Neuronal stem cell (in vitro differentiated cells): ENCODE measurements around the gene TNNI3K.

Experiments used
- DNase-seq: peaks from one replicate; pipeline ENCODE4 v3.0.0-alpha.2; 2013; ENCODE audit warnings: low spot score
- H2AFZ ChIP-seq: one replicate; pipeline ENCODE4 v1.6.1; 2013; ENCODE audit warnings: mild to moderate bottlenecking, low read length, inconsistent platforms
- H2AK5ac ChIP-seq: 2 replicates; pipeline ENCODE4 v1.6.1; 2013; ENCODE audit warnings: low read depth, mild to moderate bottlenecking, inconsistent platforms, low read length, moderate library complexity, mixed read lengths
- H2BK120ac ChIP-seq: 2 replicates; pipeline ENCODE4 v1.6.1; 2013; ENCODE audit warnings: low read depth, mild to moderate bottlenecking, inconsistent platforms, low read length, moderate library complexity, mixed read lengths
- H2BK12ac ChIP-seq: one replicate; pipeline ENCODE4 v1.6.1; 2013; ENCODE audit warnings: low read length, inconsistent platforms
- H2BK15ac ChIP-seq: 2 replicates; pipeline ENCODE4 v1.6.1; 2013; ENCODE audit warnings: mild to moderate bottlenecking, low read length, inconsistent platforms, mixed read lengths
- H2BK5ac ChIP-seq: one replicate; pipeline ENCODE4 v1.6.1; 2013; ENCODE audit warnings: inconsistent platforms, mild to moderate bottlenecking, low read length, moderate library complexity
- H3K14ac ChIP-seq: one replicate; pipeline ENCODE4 v1.6.1; 2013; ENCODE audit warnings: low read length, inconsistent platforms
- H3K18ac ChIP-seq: 2 replicates; pipeline ENCODE4 v1.6.1; 2013; ENCODE audit warnings: low read length, inconsistent platforms
- H3K23ac ChIP-seq: 2 replicates; pipeline ENCODE4 v1.6.1; 2013; ENCODE audit warnings: low read depth, mild to moderate bottlenecking, mixed read lengths, low read length, inconsistent platforms; ENCODE audit not compliant: poor library complexity
- H3K27ac ChIP-seq: replicated peaks from 3 replicates; pipeline ENCODE4 v1.5.1; 2013; ENCODE audit warnings: low read length, inconsistent platforms
- H3K27me3 ChIP-seq, 3 experiments: 2 replicates each; pipeline ENCODE4 v1.6.1; 2013; ENCODE audit warnings: low read length in 3 of 3, mild to moderate bottlenecking in 2 of 3, inconsistent platforms in 1 of 3, low read depth in 1 of 3, mixed read lengths in 1 of 3, moderate library complexity in 1 of 3; ENCODE audit not compliant: control insufficient read depth in 3 of 3, insufficient read depth in 3 of 3
- H3K36me3 ChIP-seq, 2 donors: replicated peaks in 1 of 2; 2 replicates each; pipeline ENCODE4 v1.6.1; 2013; ENCODE audit warnings: low read length in 2 of 2; ENCODE audit not compliant: control insufficient read depth in 2 of 2, insufficient read depth in 2 of 2
- H3K4ac ChIP-seq: 2 replicates; pipeline ENCODE4 v1.6.1; 2013; ENCODE audit warnings: inconsistent platforms, mild to moderate bottlenecking, low read length, moderate library complexity
- H3K4me1 ChIP-seq, 2 donors: 1 replicate in 1 of 2; 2 replicates in 1 of 2; pipeline ENCODE4 v1.6.1; 2013; ENCODE audit warnings: low read length in 2 of 2, low read depth in 1 of 2; ENCODE audit not compliant: control insufficient read depth in 2 of 2, insufficient read depth in 1 of 2
- H3K4me2 ChIP-seq: one replicate; pipeline ENCODE4 v1.6.1; 2013; ENCODE audit warnings: mild to moderate bottlenecking, low read length, inconsistent platforms; ENCODE audit not compliant: insufficient read depth, poor library complexity, severe bottlenecking
- H3K4me3 ChIP-seq, 2 donors: 2 replicates each; pipeline ENCODE4 v1.5.1; 2013; ENCODE audit warnings: low read length in 2 of 2, mild to moderate bottlenecking in 2 of 2, inconsistent platforms in 1 of 2, moderate library complexity in 1 of 2
- H3K79me1 ChIP-seq: one replicate; pipeline ENCODE4 v1.6.1; 2013; ENCODE audit warnings: low read depth, mild to moderate bottlenecking, inconsistent platforms, low read length, moderate library complexity
- H3K9ac ChIP-seq: one replicate; pipeline ENCODE4 v1.6.1; 2013; ENCODE audit warnings: mild to moderate bottlenecking, low read depth, low read length, inconsistent platforms; ENCODE audit not compliant: poor library complexity
- H3K9me3 ChIP-seq, 2 donors: replicated peaks in 1 of 2; 2 replicates each; pipeline versions ENCODE3 to v1.6.1; 2013; ENCODE audit warnings: low read length in 2 of 2, mild to moderate bottlenecking in 2 of 2, inconsistent platforms in 1 of 2, low read depth in 1 of 2, mixed read lengths in 1 of 2, moderate library complexity in 1 of 2; ENCODE audit not compliant: control insufficient read depth in 2 of 2, insufficient read depth in 1 of 2
- H4K8ac ChIP-seq: one replicate; pipeline ENCODE4 v1.6.1; 2013; ENCODE audit warnings: low read depth, mild to moderate bottlenecking, inconsistent platforms, low read length, moderate library complexity
- H4K91ac ChIP-seq: one replicate; pipeline ENCODE4 v1.6.1; 2013; ENCODE audit warnings: low read length, low read depth, mild to moderate bottlenecking, inconsistent platforms; ENCODE audit not compliant: poor library complexity
- WGBS, 2 donors: extraction: QIAGEN DNeasy Blood & Tissue Kit; methylation state at CpG; one replicate each; pipeline ENCODE4 v1.1.7; 2013; ENCODE audit warnings: missing lambda C conversion rate in 2 of 2, mixed read lengths in 1 of 2; ENCODE audit not compliant: insufficient read length in 2 of 2, insufficient replicate concordance in 1 of 2; ENCODE audit errors: extremely low coverage in 2 of 2; 5-methylcytosine and 5-hydroxymethylcytosine counted together

TNNI3K gene

DNA sequence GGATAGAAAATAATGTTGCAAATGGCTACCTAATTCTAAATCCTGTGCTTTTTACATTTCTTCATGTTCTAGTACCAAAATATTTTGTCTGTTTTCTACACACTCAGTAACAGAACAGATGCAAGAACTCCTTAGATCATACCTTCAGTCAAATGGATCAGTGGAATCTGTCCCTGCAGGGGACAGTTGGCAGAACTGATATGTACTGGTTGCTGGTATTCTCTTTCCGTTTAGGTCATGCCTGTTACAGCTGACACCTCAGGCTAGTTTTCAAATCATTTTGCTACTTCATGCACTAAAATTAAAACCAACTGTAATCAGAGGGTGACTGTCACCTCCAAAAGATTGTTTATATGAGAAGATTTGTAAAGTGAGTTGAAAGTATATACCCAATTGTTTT lies 109.2 kb downstream of the TNNI3K start:
- Histone ChIP-seq H2BK15ac (no peak overlapping the region), H4K91ac (no peak overlapping the region), H2BK5ac (no peak overlapping the region), H3K23ac (no peak overlapping the region), H3K4me3 (no peak overlapping the region), H3K9ac (no peak overlapping the region), H3K27me3 (no peaks in the 10 kb centered on the region), H3K9me3 (no peaks in the 10 kb centered on the region), H4K8ac (no peak overlapping the region), H3K79me1 (no peaks in the 10 kb centered on the region), H3K4me1 (peaks cover 8 to 14% of the 10 kb centered on the region in 2 donors), H2AFZ (no peak overlapping the region), H2BK12ac (no peak overlapping the region), H3K14ac (no peak overlapping the region), H3K27ac (no peak overlapping the region), H2AK5ac (no peak overlapping the region), H3K18ac (no peak overlapping the region), H3K36me3 (no peaks in the 10 kb centered on the region), H3K4ac (no peak overlapping the region), H3K4me2 (no peak overlapping the region), H2BK120ac (no peak overlapping the region)
- no CpG with 5 or more reads among the region's 1 CpG for WGBS, 2 donors
- no peak for DNase-seq

GRCh38 chr1:74356493-74356892 lies 121.3 kb downstream of the TNNI3K start:
- DNase-seq: no peak
- no peak overlapping the region for H3K27ac ChIP-seq

GRCh38 chr1:74357150-74357549 lies 122.0 kb downstream of the TNNI3K start:
- Histone ChIP-seq H3K18ac (no peak overlapping the region), H3K9me3 (peaks cover 0 to 4% of the 10 kb centered on the region in 2 donors)
- no CpG with 5 or more reads among the region's 3 CpGs for WGBS, 2 donors

More at GRCh38 chr1:74356493-74356892, 121.3 kb downstream of the TNNI3K start:
- Histone ChIP-seq H2BK5ac (no peak overlapping the region), H3K79me1 (no peaks in the 10 kb centered on the region), H3K4me1 (peaks cover 0 to 4% of the 10 kb centered on the region in 2 donors), H3K14ac (no peak overlapping the region), H3K4ac (no peak overlapping the region), H2AK5ac (no peak overlapping the region), H3K27me3 (no peaks in the 10 kb centered on the region), H4K91ac (no peak overlapping the region), H2BK12ac (no peak overlapping the region), H3K36me3 (no peaks in the 10 kb centered on the region), H2BK15ac (no peak overlapping the region), H4K8ac (no peak overlapping the region), H3K9me3 (peaks cover 0 to 4% of the 10 kb centered on the region in 2 donors), H2BK120ac (no peak overlapping the region), H3K4me3 (no peak overlapping the region), H3K4me2 (no peak overlapping the region), H2AFZ (peak overlapping the region; percentile 36), H3K18ac (no peak overlapping the region), H3K9ac (no peak overlapping the region), H3K23ac (no peak overlapping the region)
- no CpG with 5 or more reads among the region's 1 CpG for WGBS, 2 donors

DNA sequence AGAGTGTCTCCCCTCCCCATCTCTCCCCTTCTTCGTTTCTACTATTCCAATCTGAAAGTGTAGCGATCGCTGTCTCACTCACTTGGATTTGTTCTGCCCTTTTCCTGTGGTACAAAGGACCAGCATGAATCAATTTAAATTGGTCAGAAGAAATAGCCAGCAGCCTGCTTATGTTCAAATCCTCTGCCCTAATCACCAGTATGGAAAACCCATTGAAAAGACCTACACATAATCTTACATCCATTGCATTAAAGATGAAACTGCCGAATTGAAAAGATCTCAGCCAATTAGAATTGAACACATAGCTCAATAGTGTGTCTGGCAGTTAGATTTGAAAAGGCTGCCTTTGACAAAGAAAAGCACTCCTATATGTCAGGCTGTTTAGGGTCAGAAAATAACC lies 122.6 kb downstream of the TNNI3K start:
- Histone ChIP-seq H3K79me1 (no peaks in the 10 kb centered on the region), H3K27ac (no peak overlapping the region), H4K91ac (no peak overlapping the region), H2BK12ac (no peak overlapping the region), H2AK5ac (no peak overlapping the region), H3K9ac (no peak overlapping the region), H3K9me3 (peaks cover 0 to 4% of the 10 kb centered on the region in 2 donors), H3K14ac (no peak overlapping the region), H2AFZ (peak overlapping the region; percentile 75), H3K4me3 (no peak overlapping the region), H2BK15ac (no peak overlapping the region), H2BK5ac (no peak overlapping the region), H3K18ac (no peak overlapping the region), H3K4me2 (no peak overlapping the region), H4K8ac (no peak overlapping the region), H2BK120ac (no peak overlapping the region), H3K4me1 (peaks cover 0 to 4% of the 10 kb centered on the region in 2 donors), H3K27me3 (no peaks in the 10 kb centered on the region), H3K36me3 (no peaks in the 10 kb centered on the region), H3K4ac (no peak overlapping the region), H3K23ac (no peak overlapping the region)
- WGBS, 2 donors: no CpG with 5 or more reads among the region's 4 CpGs
- no peak for DNase-seq

More at GRCh38 chr1:74357150-74357549, 122.0 kb downstream of the TNNI3K start:
- Histone ChIP-seq H3K27me3 (no peaks in the 10 kb centered on the region), H2AFZ (peak overlapping the region; percentile 75), H3K14ac (no peak overlapping the region), H3K4ac (no peak overlapping the region), H3K4me1 (peaks cover 0 to 4% of the 10 kb centered on the region in 2 donors), H2BK5ac (no peak overlapping the region), H3K23ac (no peak overlapping the region), H2BK120ac (no peak overlapping the region), H3K36me3 (no peaks in the 10 kb centered on the region), H3K27ac (no peak overlapping the region), H2BK15ac (no peak overlapping the region), H3K4me3 (no peak overlapping the region), H3K79me1 (no peaks in the 10 kb centered on the region), H4K91ac (no peak overlapping the region), H3K9ac (no peak overlapping the region), H2BK12ac (no peak overlapping the region), H4K8ac (no peak overlapping the region), H3K4me2 (no peak overlapping the region), H2AK5ac (no peak overlapping the region)
- DNase-seq: no peak
